ENCODE measurements around the gene PUM1.
A peak's percentile ranks its signal among the peaks of the same experiment; 100 is the strongest.

Gene PUM1, protein sequence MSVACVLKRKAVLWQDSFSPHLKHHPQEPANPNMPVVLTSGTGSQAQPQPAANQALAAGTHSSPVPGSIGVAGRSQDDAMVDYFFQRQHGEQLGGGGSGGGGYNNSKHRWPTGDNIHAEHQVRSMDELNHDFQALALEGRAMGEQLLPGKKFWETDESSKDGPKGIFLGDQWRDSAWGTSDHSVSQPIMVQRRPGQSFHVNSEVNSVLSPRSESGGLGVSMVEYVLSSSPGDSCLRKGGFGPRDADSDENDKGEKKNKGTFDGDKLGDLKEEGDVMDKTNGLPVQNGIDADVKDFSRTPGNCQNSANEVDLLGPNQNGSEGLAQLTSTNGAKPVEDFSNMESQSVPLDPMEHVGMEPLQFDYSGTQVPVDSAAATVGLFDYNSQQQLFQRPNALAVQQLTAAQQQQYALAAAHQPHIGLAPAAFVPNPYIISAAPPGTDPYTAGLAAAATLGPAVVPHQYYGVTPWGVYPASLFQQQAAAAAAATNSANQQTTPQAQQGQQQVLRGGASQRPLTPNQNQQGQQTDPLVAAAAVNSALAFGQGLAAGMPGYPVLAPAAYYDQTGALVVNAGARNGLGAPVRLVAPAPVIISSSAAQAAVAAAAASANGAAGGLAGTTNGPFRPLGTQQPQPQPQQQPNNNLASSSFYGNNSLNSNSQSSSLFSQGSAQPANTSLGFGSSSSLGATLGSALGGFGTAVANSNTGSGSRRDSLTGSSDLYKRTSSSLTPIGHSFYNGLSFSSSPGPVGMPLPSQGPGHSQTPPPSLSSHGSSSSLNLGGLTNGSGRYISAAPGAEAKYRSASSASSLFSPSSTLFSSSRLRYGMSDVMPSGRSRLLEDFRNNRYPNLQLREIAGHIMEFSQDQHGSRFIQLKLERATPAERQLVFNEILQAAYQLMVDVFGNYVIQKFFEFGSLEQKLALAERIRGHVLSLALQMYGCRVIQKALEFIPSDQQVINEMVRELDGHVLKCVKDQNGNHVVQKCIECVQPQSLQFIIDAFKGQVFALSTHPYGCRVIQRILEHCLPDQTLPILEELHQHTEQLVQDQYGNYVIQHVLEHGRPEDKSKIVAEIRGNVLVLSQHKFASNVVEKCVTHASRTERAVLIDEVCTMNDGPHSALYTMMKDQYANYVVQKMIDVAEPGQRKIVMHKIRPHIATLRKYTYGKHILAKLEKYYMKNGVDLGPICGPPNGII

GRCh38 chr1:31065310-31066217, at the start of gene PUM1:
Gene PUM1 (minus strand): TSS chr1:31065717. CDS start chr1:31059566, 6,151 bp downstream.
- TF ChIP-seq JUND (IDR thresholded peaks at IDR 0.05; ENCODE audit: low read depth): no peak
- in situ Hi-C loops (cut with HindIII; ENCODE audit: low pct_unique_long_range_greater_than_20kb, low sequenced_read_pairs): no loop called here
- DNase-seq (ENCODE audit: low read depth in 1 of 2, low spot score in 1 of 2): peak; percentile 80 to 98

DNA sequence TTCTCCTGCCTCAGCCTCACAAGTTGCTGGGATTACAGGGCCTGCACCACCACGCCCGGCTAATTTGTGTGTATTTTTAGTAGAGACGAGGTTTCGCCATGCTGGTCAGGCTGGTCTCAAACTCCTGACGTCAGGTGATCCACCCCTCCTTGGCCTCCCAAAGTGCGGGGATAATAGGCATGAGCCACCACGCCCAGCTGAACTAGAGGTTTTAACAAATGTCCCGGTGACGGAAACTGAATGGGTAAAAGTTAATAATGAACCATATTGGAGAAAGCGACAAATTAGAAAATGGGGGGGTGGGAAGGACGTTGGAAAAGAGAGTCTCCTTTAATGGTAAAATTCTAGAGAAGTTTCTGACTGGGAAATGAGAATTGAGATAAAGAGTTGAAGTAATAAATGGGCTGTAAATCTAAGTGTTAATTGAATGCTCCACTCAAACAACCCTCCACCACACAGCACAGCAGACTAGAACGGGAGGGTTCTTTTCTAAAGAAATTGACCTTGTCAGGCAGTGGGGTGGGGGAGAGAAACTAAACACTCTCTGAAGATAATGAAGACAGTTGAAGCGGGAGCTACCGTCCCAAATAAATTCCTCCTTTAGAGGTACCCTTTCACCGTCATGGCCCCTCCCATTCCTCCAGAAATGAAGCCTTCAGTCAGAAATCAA, 46.9 kb upstream of the PUM1 start:
- DNase-seq (ENCODE audit: low read depth in 1 of 2, low spot score in 1 of 2): no peak
- TF ChIP-seq JUND (IDR thresholded peaks at IDR 0.05; ENCODE audit: low read depth): no peak
- in situ Hi-C loops (cut with HindIII; ENCODE audit: low pct_unique_long_range_greater_than_20kb, low sequenced_read_pairs): no loop called here

GRCh38 chr1:31111290-31111951, 45.9 kb upstream of the PUM1 start:
- in situ Hi-C loops (cut with HindIII; ENCODE audit: low pct_unique_long_range_greater_than_20kb, low sequenced_read_pairs): no loop called here
- peak in 1 of 2 experiments; percentile 75 for DNase-seq (ENCODE audit: low read depth in 1 of 2, low spot score in 1 of 2)
- no peak for TF ChIP-seq JUND (IDR thresholded peaks at IDR 0.05; ENCODE audit: low read depth)

DNA sequence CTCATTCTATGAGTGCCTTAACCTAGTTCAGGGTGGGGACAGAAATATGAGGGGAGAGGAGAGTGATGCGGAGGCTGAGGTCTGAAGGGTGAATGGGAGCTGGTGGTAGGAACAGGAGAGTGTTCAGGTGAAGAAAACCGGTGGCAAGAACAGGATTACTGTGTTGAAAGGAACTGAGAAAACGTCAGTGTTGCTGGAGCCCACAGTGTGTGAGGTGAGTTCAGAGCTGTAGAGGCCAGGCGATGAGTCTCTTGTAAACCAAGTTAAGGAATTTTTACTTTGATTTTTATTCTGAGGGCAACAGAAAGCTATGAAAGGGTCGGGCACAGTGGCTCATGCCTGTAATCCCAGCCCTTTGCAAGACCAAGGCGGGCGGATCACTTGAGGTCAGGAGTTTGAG, 45.3 kb upstream of the PUM1 start:
- in situ Hi-C loops (cut with HindIII; ENCODE audit: low pct_unique_long_range_greater_than_20kb, low sequenced_read_pairs): no loop called here
- no peak for TF ChIP-seq JUND (IDR thresholded peaks at IDR 0.05; ENCODE audit: low read depth)
- no peak for DNase-seq (ENCODE audit: low read depth in 1 of 2, low spot score in 1 of 2)

DNA sequence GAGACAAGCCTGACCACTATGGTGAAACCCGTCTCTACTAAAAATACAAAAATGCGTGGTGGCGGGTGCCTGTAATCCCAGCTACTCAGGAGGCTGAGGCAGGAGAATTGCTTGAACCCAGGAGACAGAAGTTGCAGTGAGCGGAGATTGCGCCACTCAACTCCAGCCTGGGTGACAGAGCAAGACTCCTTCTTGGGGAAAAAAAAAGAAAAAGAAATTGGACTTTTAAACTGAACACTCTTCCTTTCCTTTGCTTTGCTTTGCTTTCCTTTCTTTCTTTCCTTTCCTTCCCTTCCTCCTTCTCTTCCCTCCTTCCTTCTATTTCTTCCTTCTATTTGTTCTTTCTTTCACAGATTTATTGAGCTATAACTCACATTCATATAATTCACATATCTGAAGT, 43.3 kb upstream of the PUM1 start:
- in situ Hi-C loops (cut with HindIII; ENCODE audit: low pct_unique_long_range_greater_than_20kb, low sequenced_read_pairs): no loop called here
- DNase-seq (ENCODE audit: low read depth in 1 of 2, low spot score in 1 of 2): no peak
- TF ChIP-seq JUND (IDR thresholded peaks at IDR 0.05; ENCODE audit: low read depth): no peak

DNA sequence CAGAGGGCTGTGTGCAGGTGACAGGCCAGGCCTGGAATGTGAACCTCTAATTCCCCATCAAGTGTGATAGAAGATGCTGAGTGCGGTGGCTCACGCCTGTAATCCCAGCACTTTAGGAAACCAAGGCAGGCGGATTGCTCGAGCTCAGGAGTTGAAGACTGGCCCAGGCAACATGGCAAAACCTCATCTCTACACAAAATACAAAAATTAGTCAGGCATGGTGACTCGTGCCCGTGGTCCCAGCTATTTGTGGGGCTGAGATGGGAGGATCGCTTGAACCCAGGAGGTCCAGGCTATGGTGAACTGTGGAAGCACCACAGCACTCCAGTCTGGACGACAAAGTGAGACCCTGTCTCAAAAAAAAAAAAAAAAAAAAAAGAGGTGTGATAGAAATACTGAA, 40.1 kb upstream of the PUM1 start:
- in situ Hi-C loops (cut with HindIII; ENCODE audit: low pct_unique_long_range_greater_than_20kb, low sequenced_read_pairs): no loop called here
- TF ChIP-seq JUND (IDR thresholded peaks at IDR 0.05; ENCODE audit: low read depth): no peak
- DNase-seq (ENCODE audit: low read depth in 1 of 2, low spot score in 1 of 2): no peak

DNA sequence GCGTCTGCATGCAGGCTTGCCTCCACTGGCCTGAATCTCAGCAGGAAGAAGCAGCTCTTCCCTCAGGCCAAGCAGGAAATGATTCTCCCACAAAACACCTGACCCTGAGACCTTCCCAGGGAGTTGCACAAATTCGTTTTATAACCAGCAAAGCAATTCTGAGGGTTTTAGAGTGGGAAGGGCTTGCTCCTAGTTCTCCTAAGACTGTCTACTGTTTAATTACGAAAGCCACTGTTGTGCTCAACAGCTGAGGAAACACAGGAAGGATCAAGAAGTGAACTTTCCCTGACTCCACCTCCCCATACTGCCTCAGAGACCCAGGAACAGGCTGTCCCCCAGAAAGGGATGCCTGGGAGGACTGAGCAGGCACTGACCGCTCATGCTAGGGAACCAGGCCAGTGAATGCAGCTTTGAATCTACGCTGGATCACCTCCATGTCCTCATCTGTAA, 37.0 kb upstream of the PUM1 start:
- TF ChIP-seq JUND (IDR thresholded peaks at IDR 0.05; ENCODE audit: low read depth): no peak
- DNase-seq (ENCODE audit: low read depth in 1 of 2, low spot score in 1 of 2): no peak
- in situ Hi-C loops (cut with HindIII; ENCODE audit: low pct_unique_long_range_greater_than_20kb, low sequenced_read_pairs): no loop called here

- DNase-seq (ENCODE audit: low read depth in 1 of 2, low spot score in 1 of 2): peak in 1 of 2 experiments; percentile 27
- no peak for TF ChIP-seq JUND (IDR thresholded peaks at IDR 0.05; ENCODE audit: low read depth)
- in situ Hi-C loops (cut with HindIII; ENCODE audit: low pct_unique_long_range_greater_than_20kb, low sequenced_read_pairs): no loop called here
These were observed 35.6 kb upstream of the PUM1 start for GRCh38 chr1:31101147-31101502.

GRCh38 chr1:31099293-31100032, 33.9 kb upstream of the PUM1 start:
- DNase-seq (ENCODE audit: low read depth in 1 of 2, low spot score in 1 of 2): no peak
- in situ Hi-C loops (cut with HindIII; ENCODE audit: low pct_unique_long_range_greater_than_20kb, low sequenced_read_pairs): no loop called here
- no peak for TF ChIP-seq JUND (IDR thresholded peaks at IDR 0.05; ENCODE audit: low read depth)

GRCh38 chr1:31095985-31096384, 30.5 kb upstream of the PUM1 start:
- no peak for DNase-seq (ENCODE audit: low read depth in 1 of 2, low spot score in 1 of 2)
- in situ Hi-C loops (cut with HindIII; ENCODE audit: low pct_unique_long_range_greater_than_20kb, low sequenced_read_pairs): no loop called here
- TF ChIP-seq JUND (IDR thresholded peaks at IDR 0.05; ENCODE audit: low read depth): no peak

All from T47D (cell line).